COLO668 (cell line): ENCODE measurements around the gene TMEM132D.

Experiments used
- DNase-seq: peaks from one replicate; lab custom pipeline; 2025; ENCODE audit not compliant: unreplicated experiment; lab: John Stamatoyannopoulos, UW

TMEM132D gene

GRCh38 chr12:129670256-129670920 lies 233.4 kb downstream of the TMEM132D start:
- no peak for DNase-seq

GRCh38 chr12:129665414-129665813 lies 238.4 kb downstream of the TMEM132D start:
- DNase-seq = no peak

GRCh38 chr12:129662234-129662633 lies 241.6 kb downstream of the TMEM132D start:
- no peak for DNase-seq

- DNase-seq = no peak
Observed at GRCh38 chr12:129660946-129661345, 242.9 kb downstream of the TMEM132D start.

GRCh38 chr12:129659961-129660622 lies 243.7 kb downstream of the TMEM132D start:
- DNase-seq = no peak

- peak; percentile 46 for DNase-seq
Observed at GRCh38 chr12:129657179-129657578, 246.6 kb downstream of the TMEM132D start.

- DNase-seq = no peak
Observed at GRCh38 chr12:129651951-129652350, 251.9 kb downstream of the TMEM132D start.

- no peak for DNase-seq
Observed at GRCh38 chr12:129641926-129642325, 261.9 kb downstream of the TMEM132D start.

- DNase-seq = no peak
Observed at GRCh38 chr12:129635021-129635685, 268.7 kb downstream of the TMEM132D start.

GRCh38 chr12:129631316-129631715 lies 272.5 kb downstream of the TMEM132D start:
- DNase-seq = no peak

GRCh38 chr12:129629901-129630300 lies 273.9 kb downstream of the TMEM132D start:
- no peak for DNase-seq

GRCh38 chr12:129622566-129622965 lies 281.3 kb downstream of the TMEM132D start:
- no peak for DNase-seq

GRCh38 chr12:129619271-129619670 lies 284.6 kb downstream of the TMEM132D start:
- no peak for DNase-seq

- DNase-seq = no peak
Observed at GRCh38 chr12:129617849-129618248, 286.0 kb downstream of the TMEM132D start.

- DNase-seq = no peak
Observed at GRCh38 chr12:129615001-129615400, 288.8 kb downstream of the TMEM132D start.

GRCh38 chr12:129614221-129614885 lies 289.5 kb downstream of the TMEM132D start:
- DNase-seq = no peak

GRCh38 chr12:129613314-129613713 lies 290.5 kb downstream of the TMEM132D start:
- DNase-seq = no peak

- no peak for DNase-seq
Observed at GRCh38 chr12:129610601-129611120, 293.2 kb downstream of the TMEM132D start.

- DNase-seq = no peak
Observed at GRCh38 chr12:129607756-129608155, 296.1 kb downstream of the TMEM132D start.

- DNase-seq = no peak
Observed at GRCh38 chr12:129607301-129607700, 296.5 kb downstream of the TMEM132D start.

- DNase-seq = no peak
Observed at GRCh38 chr12:129606239-129606638, 297.6 kb downstream of the TMEM132D start.
